Regular cardiac myocyte (primary cell): ENCODE results near the gene NBL1. TPM values are rescaled to one million over a fixed set of nuclear protein-coding genes. Genes with fewer than 3 reads are reported as not detected.

ENCODE experiments used
- total RNA-seq: library from RNA; depleted of rRNA; stranded (reverse); fragments of >200 nt; gene quantifications from 2 replicates; pipeline ENCODE4 v1.2.3, GENCODE V29; 2014

Gene NBL1, protein sequence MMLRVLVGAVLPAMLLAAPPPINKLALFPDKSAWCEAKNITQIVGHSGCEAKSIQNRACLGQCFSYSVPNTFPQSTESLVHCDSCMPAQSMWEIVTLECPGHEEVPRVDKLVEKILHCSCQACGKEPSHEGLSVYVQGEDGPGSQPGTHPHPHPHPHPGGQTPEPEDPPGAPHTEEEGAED
- total RNA-seq: 71.7 and 115 TPM in 2 replicates

DNA sequence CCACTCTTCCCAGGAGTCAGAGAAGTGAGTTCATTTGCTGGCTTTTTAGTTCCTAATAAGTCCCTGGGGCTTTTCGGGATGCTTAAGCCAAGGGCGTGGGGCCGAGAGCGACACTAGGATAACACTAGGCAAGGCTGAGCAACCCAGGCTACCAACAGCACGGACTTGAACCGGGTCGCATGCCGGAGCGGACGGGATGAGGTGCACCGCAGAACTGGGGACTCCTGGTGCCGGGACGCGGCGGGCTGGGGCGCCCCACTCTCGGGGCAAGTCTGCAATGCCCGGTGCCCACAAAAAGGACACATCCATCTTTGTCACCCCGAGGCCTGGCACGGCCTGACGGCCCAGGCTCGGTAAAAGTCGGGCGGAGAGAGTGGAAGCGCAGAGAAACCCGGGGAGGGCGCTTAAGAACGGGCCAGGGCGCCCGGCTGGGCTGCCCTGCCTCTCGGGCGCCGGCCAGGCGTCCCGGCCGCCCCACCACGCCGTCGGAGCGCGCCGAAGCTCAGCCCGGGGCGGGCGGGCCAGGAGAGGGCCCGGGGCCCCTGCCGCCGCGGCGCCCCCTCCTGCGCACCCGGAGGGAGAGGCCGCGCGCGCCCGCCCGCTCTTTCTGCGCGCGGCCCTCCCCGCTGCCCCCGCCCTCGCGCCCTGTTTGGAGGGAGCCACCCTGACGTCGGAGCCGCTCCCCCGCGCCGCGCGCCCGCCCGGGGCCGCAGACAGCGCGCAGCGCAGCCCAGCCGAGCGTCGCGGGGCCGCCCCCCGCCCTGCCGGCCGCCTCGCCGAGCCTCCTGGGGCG lies at the start of gene NBL1:
TSS of gene NBL1 (plus strand) at position 710 of the 793 bp plus-strand sequence. CDS start 10,720 bp downstream, outside the sequence.

DNA sequence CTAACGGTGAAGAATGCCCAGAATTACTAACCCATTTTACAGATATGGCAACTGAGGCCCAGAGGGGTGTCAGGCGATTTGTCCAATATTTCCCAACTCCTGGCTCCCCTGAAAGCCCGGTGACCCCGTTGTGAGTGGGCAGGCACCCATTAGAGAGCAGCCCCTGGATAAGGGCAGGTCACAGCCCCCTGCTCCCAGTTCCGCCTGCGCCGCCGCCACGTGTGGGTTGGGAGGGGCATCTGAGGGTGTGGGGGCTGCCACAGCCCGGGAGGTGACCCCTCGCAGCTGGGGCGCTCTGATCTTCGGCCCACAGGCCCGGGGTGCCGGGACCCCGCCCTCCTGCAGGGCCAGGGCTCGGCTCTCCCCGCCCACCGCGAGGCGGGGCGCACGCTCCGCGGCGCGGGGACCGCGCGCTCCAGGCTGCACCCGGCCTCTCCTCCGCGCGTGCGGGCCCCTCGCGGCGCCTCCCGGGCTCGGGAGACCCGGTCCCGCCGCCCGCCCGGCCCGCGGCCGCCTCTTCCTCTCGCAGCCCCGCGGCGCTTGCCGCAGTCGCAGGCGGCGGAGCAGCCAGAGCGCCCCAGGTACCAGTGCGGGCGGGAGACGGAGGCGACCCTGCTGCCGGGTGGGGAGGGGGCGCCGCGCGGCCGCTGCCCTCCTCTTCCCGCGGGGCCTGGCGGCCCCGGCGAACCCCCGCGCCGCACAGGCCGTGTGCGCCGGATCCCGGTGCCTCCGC lies 20.5 kb downstream of the NBL1 start, which contains the start of gene HTR6:
TSS of gene HTR6 (plus strand) at position 423 of the 733 bp plus-strand sequence. CDS start 879 bp downstream, outside the sequence.

Other genes with a start within 250 kb of the NBL1 start
- gene CAPZB, start 158.8 kb upstream of the NBL1 start, total RNA-seq: 122 and 145 TPM in 2 replicates
- not detected in 2 replicates for gene HTR6, start 20.6 kb downstream of the NBL1 start, total RNA-seq
- 12.7 and 13.8 TPM in 2 replicates for gene TMCO4, start 155.6 kb downstream of the NBL1 start, total RNA-seq
- gene RNF186, start 171.0 kb downstream of the NBL1 start, total RNA-seq: not detected in 2 replicates
- gene OTUD3, start 238.1 kb downstream of the NBL1 start, total RNA-seq: 4.5 and 5.9 TPM in 2 replicates